HG02885 (cell line): Measurements from ENCODE around the gene KRT36.

ENCODE experiments used
- ATAC-seq: cut with Tn5 transposase; IDR thresholded peaks from one replicate; pipeline ENCODE4 v1.9.1; 2021; ENCODE audit warnings: mild to moderate bottlenecking; ENCODE audit not compliant: unreplicated experiment, poor library complexity

The KRT36 gene

GRCh38 chr17:41489531-41489930 is at the start of gene KRT36:
TSS of gene KRT36 (minus strand) at chr17:41489910. CDS start at chr17:41489864, 46 bp downstream.
- ATAC-seq: no peak

DNA sequence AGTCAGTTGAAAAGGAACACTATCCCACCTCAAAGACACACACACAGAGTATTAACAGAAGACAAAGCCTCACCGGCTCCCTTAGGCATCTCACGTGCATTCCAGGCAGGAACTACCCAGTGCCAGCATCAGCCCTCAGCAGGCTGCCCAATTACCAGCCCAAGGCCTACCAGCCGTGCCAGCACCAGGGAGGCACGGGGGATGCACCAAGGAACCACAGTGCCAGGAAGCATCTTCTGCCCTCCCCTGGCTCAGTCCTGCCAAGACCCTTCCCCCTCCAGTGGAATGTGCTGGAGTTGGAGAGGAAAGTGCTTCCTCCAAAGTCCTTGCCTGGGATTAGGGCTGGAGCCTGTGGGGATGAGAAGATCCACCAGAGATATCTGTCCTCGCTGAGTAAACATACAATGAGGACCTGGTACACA is 49.4 kb upstream of the KRT36 start:
- no peak for ATAC-seq

- no peak for ATAC-seq
Measured at GRCh38 chr17:41538565-41538991, 48.9 kb upstream of the KRT36 start.

- no peak for ATAC-seq
Measured at GRCh38 chr17:41537990-41538389, 48.3 kb upstream of the KRT36 start.

DNA sequence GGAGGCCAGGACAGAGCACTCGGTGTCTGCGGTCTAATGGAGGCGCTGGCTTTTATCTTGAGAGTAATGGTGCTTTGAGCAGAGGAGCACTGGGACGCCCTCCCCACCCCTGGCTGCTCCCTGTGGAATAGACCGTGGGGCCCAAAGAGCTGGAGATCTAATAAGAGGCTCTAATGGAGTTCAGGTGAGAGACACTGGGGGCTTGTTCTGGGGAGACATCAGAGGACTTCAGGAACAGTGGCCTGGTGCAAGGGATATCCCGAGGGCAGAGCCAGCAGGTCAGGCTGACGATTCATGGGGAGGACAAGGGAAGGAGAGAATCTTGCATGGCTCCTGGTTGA is 47.9 kb upstream of the KRT36 start:
- no peak for ATAC-seq

GRCh38 chr17:41536741-41537613 is 47.3 kb upstream of the KRT36 start:
- no peak for ATAC-seq

- no peak for ATAC-seq
Measured at GRCh38 chr17:41535764-41536481, 46.2 kb upstream of the KRT36 start.

- no peak for ATAC-seq
Measured at GRCh38 chr17:41534899-41535546, 45.3 kb upstream of the KRT36 start.

GRCh38 chr17:41533613-41534012 is 43.9 kb upstream of the KRT36 start:
- ATAC-seq: no peak

- ATAC-seq: no peak
Measured at GRCh38 chr17:41532947-41533570, 43.3 kb upstream of the KRT36 start.

DNA sequence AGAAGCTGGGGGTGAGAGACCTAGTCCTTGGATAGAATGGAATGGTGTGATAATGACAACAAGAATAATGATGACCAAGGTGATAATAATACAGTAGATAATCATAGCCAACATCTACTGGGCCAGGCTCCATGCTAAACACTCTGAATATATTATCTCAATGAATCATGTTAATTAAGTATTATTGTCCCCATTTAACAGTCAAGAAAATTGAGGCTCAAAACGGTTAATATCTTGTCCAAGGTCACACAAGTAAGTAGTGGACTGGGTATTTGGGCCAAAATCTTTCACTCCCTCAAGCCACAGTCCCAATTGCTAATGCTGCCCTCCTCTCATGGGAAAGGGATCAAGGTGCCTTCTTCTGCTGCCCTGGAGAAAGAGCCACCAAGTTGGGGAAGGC is 42.3 kb upstream of the KRT36 start:
- ATAC-seq: no peak

DNA sequence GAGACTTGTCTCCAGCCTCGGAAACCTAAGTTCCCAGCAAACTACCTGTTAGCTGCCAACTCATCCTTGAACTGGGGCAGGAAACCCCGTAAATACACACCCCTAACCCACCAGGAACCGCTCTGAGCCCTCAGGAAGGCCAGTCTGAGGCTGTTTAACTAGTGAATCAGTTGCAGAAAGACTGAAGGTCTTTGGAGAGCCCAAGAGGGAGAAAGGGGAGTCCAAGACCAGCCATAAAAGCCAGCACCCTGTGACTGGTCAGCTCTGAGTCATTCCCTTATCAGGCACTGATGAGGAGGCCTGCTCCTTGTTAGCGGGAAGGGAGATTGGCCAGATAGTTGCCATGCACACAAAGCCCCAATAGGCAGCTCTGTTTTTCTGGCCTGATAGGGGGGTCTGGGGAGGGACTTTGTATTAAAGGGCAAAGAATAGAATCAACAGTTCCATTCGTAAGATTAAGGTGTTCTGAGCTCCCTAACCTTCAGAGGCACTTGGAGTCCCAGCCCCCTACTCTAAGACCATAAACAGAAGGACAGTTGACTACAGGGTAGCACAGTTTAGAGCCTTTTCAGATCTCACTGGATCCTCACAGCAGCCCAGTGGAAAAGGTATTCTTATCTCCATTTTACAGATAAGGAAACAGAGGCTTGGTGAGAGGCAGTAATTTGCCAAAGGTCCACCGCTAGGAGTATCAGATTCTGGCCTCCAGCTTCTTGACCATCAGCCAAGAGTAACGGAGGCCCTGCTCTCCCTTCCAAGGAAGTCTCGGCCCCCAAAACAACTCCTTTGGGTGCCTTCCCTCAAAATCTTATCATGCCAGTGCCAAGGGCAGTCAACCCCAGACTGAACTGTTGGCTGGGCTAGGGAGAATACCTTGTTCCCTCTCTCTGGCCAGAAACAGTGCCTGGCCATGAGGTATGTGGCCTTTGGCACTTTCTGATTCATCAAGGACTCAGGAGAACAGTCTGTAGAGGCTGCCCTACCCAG is 40.6 kb upstream of the KRT36 start:
- no peak for ATAC-seq

DNA sequence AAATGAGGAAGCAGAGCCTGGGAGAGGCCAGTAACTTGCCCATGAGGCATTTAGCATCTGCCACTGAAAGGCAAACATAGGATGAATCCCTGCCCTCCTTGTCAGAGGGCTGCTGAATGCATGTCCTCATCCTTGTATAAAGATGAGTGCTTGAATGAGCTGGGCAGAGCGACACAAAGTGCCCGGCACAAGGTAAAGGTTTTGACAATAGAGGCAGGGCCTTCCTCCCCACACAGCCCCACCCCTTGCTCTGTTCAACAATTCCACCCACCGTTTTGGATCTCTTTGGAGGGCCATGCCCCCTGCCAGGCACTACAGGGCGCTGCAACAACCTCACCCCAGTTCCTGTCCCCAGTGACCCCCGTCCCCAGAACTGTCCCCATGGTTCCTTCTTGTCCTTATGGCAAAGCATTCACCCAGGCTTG is 39.8 kb upstream of the KRT36 start:
- ATAC-seq: no peak

DNA sequence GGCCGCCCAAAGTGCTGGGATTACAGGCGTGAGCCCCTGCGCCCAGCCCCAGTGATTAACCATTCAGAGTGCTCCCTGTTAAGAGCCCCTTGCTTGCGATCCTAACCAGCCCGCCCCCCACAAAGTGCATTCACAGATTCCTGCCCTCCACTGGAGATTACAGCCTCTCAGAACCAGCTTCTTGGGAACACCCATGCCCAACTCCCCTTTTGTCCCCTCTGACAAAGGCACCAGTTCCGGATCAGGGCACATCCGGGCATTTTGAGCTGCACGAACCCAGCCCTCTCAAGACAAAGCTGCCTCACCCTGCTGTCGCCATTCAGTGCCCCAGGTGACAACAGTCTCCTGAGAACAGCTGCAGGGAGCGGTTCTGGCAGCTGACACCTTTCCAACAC is 39.2 kb upstream of the KRT36 start:
- ATAC-seq: no peak

GRCh38 chr17:41527063-41528023 is 37.6 kb upstream of the KRT36 start:
- no peak for ATAC-seq

DNA sequence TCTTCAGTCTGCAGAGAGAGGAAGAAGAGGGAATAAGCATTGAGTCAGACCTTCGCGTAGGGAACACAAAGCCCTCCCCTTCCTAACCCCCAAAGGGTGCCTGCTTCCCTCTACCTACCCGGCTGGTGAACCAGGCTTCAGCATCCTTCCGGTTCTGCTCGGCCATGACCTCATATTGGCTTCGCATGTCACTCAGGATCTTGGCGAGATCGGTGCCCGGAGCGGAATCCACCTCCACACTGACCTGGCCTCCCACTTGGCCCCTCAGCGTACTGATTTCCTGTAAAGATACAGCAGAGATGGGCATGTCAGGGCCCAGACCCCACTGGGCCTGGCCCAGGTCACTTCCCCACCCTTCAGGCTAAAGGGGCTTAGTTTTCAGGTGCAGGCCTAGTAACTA is 34.6 kb upstream of the KRT36 start:
- no peak for ATAC-seq

DNA sequence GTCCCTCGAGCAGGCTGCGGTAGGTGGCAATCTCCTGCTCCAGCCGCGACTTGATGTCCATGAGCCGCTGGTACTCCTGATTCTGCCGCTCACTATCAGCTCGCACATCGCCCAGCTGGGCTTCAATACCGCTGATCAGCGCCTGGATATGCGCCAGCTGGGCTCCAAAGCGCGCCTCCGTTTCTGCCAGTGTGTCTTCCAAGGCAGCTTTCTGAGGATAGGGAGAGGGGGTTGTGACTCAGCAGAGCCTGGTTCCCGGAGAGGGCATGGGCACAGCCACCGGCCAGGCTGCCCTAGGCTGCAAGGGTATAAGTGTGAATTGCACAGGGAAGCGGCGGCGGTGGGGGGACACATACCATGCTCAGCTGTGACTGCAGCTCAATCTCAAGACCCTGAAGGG is 34.1 kb upstream of the KRT36 start:
- ATAC-seq: no peak

GRCh38 chr17:41523225-41523593 is 33.5 kb upstream of the KRT36 start:
- ATAC-seq: no peak
